ENCODE measurements around the gene GALNT13.

Gene GALNT13

DNA sequence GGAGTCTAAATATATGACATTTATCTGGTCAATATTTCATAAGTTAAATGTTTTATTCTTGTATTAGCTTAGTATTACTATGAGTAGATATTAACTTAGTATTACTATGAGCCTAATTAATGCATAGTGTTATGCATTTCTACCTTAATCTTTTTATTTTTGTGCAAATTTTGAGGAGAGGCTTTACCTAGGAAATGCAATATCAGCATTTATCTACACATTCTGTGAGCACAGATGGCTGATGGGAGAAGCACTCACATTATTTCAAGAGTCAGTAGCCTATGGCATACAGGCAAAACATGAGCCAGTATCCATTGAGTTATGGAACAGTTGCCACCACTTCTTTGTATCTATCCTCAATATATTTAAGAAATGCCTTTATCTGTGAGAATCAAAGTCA lies 422.1 kb downstream of the GALNT13 start:
- Histone ChIP-seq H3K4me3 (ENCODE audit: low read depth, low read length) (no peak overlapping the region), H3K4me1 (no peaks in the 10 kb centered on the region), H3K36me3 (no peaks in the 10 kb centered on the region), H3K9me3 (no peaks in the 10 kb centered on the region), H3K27me3 (no peaks in the 10 kb centered on the region)
- DNase-seq: no peak
- TF ChIP-seq, protein P1, sequence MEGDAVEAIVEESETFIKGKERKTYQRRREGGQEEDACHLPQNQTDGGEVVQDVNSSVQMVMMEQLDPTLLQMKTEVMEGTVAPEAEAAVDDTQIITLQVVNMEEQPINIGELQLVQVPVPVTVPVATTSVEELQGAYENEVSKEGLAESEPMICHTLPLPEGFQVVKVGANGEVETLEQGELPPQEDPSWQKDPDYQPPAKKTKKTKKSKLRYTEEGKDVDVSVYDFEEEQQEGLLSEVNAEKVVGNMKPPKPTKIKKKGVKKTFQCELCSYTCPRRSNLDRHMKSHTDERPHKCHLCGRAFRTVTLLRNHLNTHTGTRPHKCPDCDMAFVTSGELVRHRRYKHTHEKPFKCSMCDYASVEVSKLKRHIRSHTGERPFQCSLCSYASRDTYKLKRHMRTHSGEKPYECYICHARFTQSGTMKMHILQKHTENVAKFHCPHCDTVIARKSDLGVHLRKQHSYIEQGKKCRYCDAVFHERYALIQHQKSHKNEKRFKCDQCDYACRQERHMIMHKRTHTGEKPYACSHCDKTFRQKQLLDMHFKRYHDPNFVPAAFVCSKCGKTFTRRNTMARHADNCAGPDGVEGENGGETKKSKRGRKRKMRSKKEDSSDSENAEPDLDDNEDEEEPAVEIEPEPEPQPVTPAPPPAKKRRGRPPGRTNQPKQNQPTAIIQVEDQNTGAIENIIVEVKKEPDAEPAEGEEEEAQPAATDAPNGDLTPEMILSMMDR (IDR thresholded peaks at IDR 0.05; ENCODE audit: low read depth, low read length): no peak

DNA sequence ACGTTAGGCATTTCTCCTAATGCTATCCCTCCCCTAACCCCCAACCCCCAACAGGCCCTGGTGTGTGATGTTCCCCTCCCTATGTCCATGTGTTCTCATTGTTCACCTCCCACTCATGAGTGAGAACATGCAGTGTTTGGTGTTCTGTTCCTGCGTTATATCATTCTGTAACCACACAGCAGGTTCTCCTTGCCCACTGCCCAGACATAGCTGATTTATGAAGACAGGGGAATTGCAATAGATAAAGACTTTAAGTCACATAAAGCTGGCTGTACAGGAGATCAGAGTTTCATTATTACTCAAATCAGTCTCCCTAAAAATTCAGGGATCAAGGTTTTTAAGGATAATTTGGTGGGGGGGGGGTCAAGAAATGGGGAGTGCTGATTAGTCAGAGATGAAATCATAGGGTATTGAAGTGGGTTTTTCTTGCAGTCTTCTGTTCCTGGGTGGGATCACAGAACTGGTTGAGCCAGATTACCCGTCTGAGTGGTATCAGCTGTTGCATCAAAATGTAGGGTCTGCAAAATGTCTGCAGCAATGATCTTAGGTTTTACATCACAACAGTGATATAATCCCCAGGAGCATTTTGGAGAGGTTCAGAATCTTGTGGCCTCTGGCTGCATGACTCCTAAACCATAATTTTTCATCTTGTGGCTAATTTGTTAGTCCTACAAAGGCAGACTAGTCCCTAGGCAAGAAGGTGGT lies 434.7 kb downstream of the GALNT13 start:
- H3K36me3 ChIP-seq: no peaks in the 10 kb centered on the region
- TF ChIP-seq, protein P1 (IDR thresholded peaks at IDR 0.05; ENCODE audit: low read depth, low read length): no peak
- no peaks in the 10 kb centered on the region for H3K27me3 ChIP-seq
- H3K9me3 ChIP-seq: no peaks in the 10 kb centered on the region
- no peak for DNase-seq
- no peaks in the 10 kb centered on the region for H3K4me1 ChIP-seq
- no peak overlapping the region for H3K4me3 ChIP-seq (ENCODE audit: low read depth, low read length)

DNA sequence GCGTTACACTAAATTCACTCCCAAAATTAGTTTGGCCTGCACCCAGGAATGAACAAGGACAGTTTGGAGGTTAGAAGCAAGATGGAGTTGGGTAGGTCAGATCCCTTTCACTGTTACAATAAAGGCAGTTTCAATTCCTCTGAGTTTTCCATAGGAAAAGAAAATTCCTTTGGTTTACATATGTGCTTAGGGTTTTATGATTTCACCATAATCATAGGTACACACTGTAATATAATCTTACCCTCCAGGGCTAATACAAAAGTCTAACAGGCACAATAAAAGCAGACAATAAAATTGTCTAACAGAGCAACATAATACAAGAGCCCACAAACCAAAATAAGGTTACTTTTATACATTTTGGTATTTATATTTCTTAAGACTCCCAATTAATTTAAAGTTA lies 435.3 kb downstream of the GALNT13 start:
- no peak for DNase-seq
- Histone ChIP-seq H3K4me1 (no peaks in the 10 kb centered on the region), H3K36me3 (no peaks in the 10 kb centered on the region), H3K4me3 (ENCODE audit: low read depth, low read length) (no peak overlapping the region), H3K27me3 (no peaks in the 10 kb centered on the region), H3K9me3 (no peaks in the 10 kb centered on the region)
- TF ChIP-seq, protein P1 (IDR thresholded peaks at IDR 0.05; ENCODE audit: low read depth, low read length): no peak

GRCh38 chr2:154324601-154325000 lies 452.9 kb downstream of the GALNT13 start:
- Histone ChIP-seq H3K9me3 (no peaks in the 10 kb centered on the region), H3K36me3 (no peaks in the 10 kb centered on the region), H3K4me1 (no peaks in the 10 kb centered on the region), H3K4me3 (ENCODE audit: low read depth, low read length) (no peak overlapping the region), H3K27me3 (no peaks in the 10 kb centered on the region)
- peak; percentile 28 for DNase-seq
- TF ChIP-seq, protein P1 (IDR thresholded peaks at IDR 0.05; ENCODE audit: low read depth, low read length): no peak

DNA sequence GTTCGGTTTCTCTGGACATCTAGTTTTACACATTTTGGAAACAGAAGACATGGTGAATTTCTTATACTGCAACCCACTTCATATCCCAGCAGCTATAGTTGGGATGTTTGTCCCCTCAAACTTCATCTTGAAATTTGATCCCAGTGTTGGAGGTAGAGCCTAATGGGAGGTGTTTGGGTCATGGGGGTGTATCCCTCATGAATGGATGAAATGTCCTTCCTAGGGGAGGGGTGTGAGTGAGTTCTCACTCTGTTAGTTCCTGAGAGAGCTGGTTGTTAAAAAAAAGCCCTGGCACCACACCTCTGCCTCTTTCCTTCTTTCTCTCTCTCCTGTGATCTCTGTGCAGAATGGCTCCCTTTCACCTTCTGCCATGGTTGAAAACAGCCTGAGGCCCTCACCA lies 457.8 kb downstream of the GALNT13 start:
- Histone ChIP-seq H3K27me3 (no peaks in the 10 kb centered on the region), H3K9me3 (no peaks in the 10 kb centered on the region), H3K4me1 (no peaks in the 10 kb centered on the region), H3K4me3 (ENCODE audit: low read depth, low read length) (no peak overlapping the region), H3K36me3 (no peaks in the 10 kb centered on the region)
- TF ChIP-seq, protein P1 (IDR thresholded peaks at IDR 0.05; ENCODE audit: low read depth, low read length): no peak
- DNase-seq: no peak

DNA sequence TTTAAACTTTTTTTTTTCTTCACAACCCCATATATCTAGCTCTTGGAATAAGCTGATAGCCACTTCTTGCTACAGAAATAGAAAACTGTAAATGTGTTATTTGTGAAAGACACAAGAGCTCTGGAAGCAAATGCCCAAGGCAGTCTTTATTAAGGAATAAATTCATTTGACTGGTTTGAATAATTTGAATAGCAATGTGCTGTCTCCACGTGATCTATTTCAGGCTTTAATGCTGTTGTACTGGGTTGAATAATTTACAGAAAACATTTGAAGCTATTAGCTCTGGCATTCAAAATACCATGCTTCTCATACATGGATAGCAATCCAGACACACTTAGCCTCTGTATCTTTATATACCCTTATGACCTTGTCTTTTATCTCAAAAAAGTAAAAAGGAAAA lies 460.1 kb downstream of the GALNT13 start:
- no peak overlapping the region for H3K4me3 ChIP-seq (ENCODE audit: low read depth, low read length)
- H3K36me3 ChIP-seq: no peaks in the 10 kb centered on the region
- H3K9me3 ChIP-seq: no peaks in the 10 kb centered on the region
- DNase-seq: no peak
- TF ChIP-seq, protein P1 (IDR thresholded peaks at IDR 0.05; ENCODE audit: low read depth, low read length): no peak
- no peaks in the 10 kb centered on the region for H3K27me3 ChIP-seq
- H3K4me1 ChIP-seq: no peaks in the 10 kb centered on the region

Data from BE2C (cell line).